Pancreas (tissue), 10 donors: ENCODE results near the gene EVA1B. TPM values are rescaled to one million over a fixed set of nuclear protein-coding genes. Genes with fewer than 3 reads are reported as not detected.

Experiments used
- ATAC-seq, 4 donors: fragments of 200-7000 bp; cut with Tn5 transposase; one replicate each; pipeline versions ENCODE4 v1.8.0 to v1.9.1; 2020; ENCODE audit warnings: mild to moderate bottlenecking in 4 of 4, moderate library complexity in 4 of 4
- DNase-seq, 6 donors: peaks; one replicate each; pipeline ENCODE4 v3.0.0-alpha.2; 2020
- FAIRE-seq: peaks from 2 replicates; lab custom pipeline; 2012; peaks lifted over from hg19 to GRCh38; lab: Jason Lieb, UNC
- H3K27ac ChIP-seq, 4 donors: fragments of 200-600 bp; sonication (generic); 1 replicate in 3 of 4; 2 replicates in 1 of 4; pipeline versions ENCODE4 v1.5.0 to v1.8.0; 2020
- H3K27me3 ChIP-seq, 4 donors: fragments of 200-600 bp; one replicate each; pipeline ENCODE4 v1.8.0; 2021
- H3K36me3 ChIP-seq, 3 donors: fragments of 200-600 bp; sonication (generic) in 1 of 3; one replicate each; pipeline versions ENCODE4 v1.5.0 to v1.8.0; 2020 to 2021
- H3K4me1 ChIP-seq, 3 donors: fragments of 200-600 bp; one replicate each; pipeline ENCODE4 v1.8.0; 2021
- H3K4me3 ChIP-seq, 4 donors: fragments of 200-600 bp; sonication (generic) in 2 of 4; one replicate each; pipeline versions ENCODE4 v1.5.0 to v1.8.0; 2020 to 2021
- H3K9me3 ChIP-seq, 4 donors: fragments of 200-600 bp; one replicate each; pipeline ENCODE4 v1.8.0; 2021
- WGBS, 2 donors: extraction: QIAGEN DNeasy Blood & Tissue Kit; methylation state at CpG; one replicate each; pipeline ENCODE4 v1.1.7; 2013; 5-methylcytosine and 5-hydroxymethylcytosine counted together
- intact Hi-C, 3 donors: fragments of 100-400 bp; cut with DNase I; formaldehyde crosslinking; loops; one replicate each; pipeline versions ENCODE4 v1.11.1 to v1.14.2; 2022
- polyA plus RNA-seq, 2 donors: library from polyadenylated mRNA; stranded (reverse); fragments of 200-250 nt; gene quantifications; one replicate each; pipeline ENCODE4 v1.2.3, GENCODE V29; 2013
- total RNA-seq, 6 donors: library from RNA; stranded (reverse); fragmentation: NEBNext Ultra II Directional in 4 of 6; extraction: Animal tissue kit (Norgen Biotek cat#: 25700) in 4 of 6; gene quantifications; one replicate each; pipeline versions ENCODE4 v1.2.1 to v1.2.4, GENCODE V29; 2021 to 2023
- TF ChIP-seq, protein P1 (sequence below), 4 donors: fragments of 200-600 bp; sonication (generic) in 3 of 4; IDR thresholded peaks; one replicate each; pipeline versions ENCODE4 v1.5.0 to v1.8.0; 2021; ENCODE audit warnings: antibody characterized with exemption in 4 of 4
- donor health status: healthy with polysubstance abuse.
- donor health status: DM: no; HTN: no; CAD: no; lungs with moderate emphysema.
- donor health status: DM: no; HTN: no; CAD: no.
- donor health status: control.
- donor health status: control.
- donor health status: Bipolar disorder and iron deficiency.
- donor health status: DM: yes; HTN: yes; CAD: no.
- donor health status: DM: no; HTN: no; CAD: no.
- donor health status: DM: no; HTN: no; CAD: no.
- donor health status: DM: yes; HTN: yes; CAD: no.

EVA1B gene
- total and polyA plus RNA-seq, 8 donors: 3.3 to 14.0 (median 6.6) TPM

DNA sequence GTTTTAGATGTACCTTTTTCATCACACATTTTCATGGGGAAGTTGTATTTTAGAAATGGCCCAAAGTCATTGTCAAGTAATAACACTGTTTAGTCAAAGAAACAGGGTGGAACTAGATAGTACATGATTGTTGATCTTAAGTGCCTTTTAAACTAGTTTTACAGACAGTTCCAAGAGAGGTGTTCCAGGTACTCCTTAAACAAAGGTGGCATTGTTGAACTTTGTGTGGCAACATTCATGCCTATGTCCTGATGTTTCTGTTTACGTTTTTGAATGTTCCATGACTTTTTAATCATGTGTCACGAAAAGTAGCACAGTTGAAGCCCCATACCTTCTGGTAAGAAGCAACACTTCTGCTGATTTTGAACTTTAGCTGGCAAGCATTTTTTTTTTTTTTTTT is 26.4 kb downstream of the EVA1B start:
- H3K27me3 ChIP-seq: no peaks in the 10 kb centered on the region
- 58 to 69% methylated on average over 2 of the region's 2 CpGs for WGBS, 2 donors
- FAIRE-seq: peak; percentile 23
- H3K27ac ChIP-seq: peak overlapping the region in 2 of 4 donors; percentile 30 to 74
- H3K4me1 ChIP-seq: peaks cover 0 to 4% (median 0%) of the 10 kb centered on the region in 3 donors
- no peak for DNase-seq
- ATAC-seq: peak in 1 of 4 donors; percentile 42
- peaks cover 0 to 56% (median 16%) of the 10 kb centered on the region in 3 donors for H3K36me3 ChIP-seq
- intact Hi-C loops: no loop called here
- TF ChIP-seq, protein P1, sequence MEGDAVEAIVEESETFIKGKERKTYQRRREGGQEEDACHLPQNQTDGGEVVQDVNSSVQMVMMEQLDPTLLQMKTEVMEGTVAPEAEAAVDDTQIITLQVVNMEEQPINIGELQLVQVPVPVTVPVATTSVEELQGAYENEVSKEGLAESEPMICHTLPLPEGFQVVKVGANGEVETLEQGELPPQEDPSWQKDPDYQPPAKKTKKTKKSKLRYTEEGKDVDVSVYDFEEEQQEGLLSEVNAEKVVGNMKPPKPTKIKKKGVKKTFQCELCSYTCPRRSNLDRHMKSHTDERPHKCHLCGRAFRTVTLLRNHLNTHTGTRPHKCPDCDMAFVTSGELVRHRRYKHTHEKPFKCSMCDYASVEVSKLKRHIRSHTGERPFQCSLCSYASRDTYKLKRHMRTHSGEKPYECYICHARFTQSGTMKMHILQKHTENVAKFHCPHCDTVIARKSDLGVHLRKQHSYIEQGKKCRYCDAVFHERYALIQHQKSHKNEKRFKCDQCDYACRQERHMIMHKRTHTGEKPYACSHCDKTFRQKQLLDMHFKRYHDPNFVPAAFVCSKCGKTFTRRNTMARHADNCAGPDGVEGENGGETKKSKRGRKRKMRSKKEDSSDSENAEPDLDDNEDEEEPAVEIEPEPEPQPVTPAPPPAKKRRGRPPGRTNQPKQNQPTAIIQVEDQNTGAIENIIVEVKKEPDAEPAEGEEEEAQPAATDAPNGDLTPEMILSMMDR (IDR thresholded peaks at IDR 0.05): no peak
- no peak overlapping the region for H3K4me3 ChIP-seq
- no peaks in the 10 kb centered on the region for H3K9me3 ChIP-seq

DNA sequence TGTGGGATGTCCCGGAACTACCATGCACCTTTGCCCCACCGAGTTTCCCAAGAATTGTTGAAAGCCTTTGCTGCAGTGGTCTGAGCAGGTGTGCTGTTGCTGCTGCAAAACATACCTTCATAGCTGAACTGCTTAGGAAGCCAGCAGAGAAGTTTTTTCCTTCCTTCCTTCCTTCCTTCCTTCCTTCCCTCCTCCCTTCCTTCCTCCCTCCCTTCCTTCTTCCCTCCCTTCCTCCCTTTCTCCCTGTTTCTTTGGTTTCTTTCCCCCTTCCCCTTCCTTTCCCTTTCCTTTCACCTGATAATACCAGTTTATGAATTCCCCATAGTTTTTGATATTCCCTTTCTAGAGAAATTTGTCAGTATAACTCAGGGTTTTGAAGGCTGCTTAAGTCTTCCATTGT is 28.1 kb downstream of the EVA1B start:
- ATAC-seq: no peak
- no peak overlapping the region for H3K27ac ChIP-seq
- WGBS, 2 donors: 93 to 100% methylated on average over 2 of the region's 2 CpGs
- FAIRE-seq: no peak
- H3K4me1 ChIP-seq: peaks cover 0 to 2% (median 0%) of the 10 kb centered on the region in 3 donors
- H3K9me3 ChIP-seq: no peaks in the 10 kb centered on the region
- TF ChIP-seq, protein P1 (IDR thresholded peaks at IDR 0.05): no peak
- H3K4me3 ChIP-seq: no peak overlapping the region
- H3K36me3 ChIP-seq: peaks cover 0 to 54% (median 21%) of the 10 kb centered on the region in 3 donors
- intact Hi-C loops: no loop called here
- no peak for DNase-seq
- H3K27me3 ChIP-seq: no peaks in the 10 kb centered on the region

DNA sequence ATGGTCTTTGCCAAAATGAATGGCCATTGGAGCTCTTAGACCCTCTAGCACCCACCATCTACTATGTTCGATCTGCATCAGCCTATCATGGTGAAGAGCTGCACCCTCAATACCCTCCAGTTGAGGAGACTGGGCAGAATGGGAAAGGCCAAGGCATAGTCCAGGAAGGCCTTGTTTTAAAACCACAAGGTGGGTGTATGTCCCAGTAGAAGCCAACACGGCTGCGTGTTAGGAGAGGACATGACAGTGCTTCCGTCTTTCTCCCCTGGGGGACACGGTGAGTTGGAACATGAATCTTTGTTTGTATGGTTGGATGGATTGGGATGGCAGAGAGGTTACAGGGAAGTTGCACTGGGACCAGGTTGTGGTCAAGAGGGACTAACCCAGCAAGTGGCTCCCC is 35.9 kb downstream of the EVA1B start:
- TF ChIP-seq, protein P1 (IDR thresholded peaks at IDR 0.05): no peak
- no peak overlapping the region for H3K27ac ChIP-seq
- no peaks in the 10 kb centered on the region for H3K27me3 ChIP-seq
- intact Hi-C loops: loop anchor here in 2 of 3 donors (5.0 to 10.0 kb wide), 2 partner anchors 190 to 193 kb away; no protein-coding TSS in a partner anchor
- FAIRE-seq (no peak), DNase-seq (no peak), ATAC-seq (no peak)
- H3K36me3 ChIP-seq: peaks cover 0 to 65% (median 50%) of the 10 kb centered on the region in 3 donors
- H3K4me3 ChIP-seq: no peak overlapping the region
- WGBS, 2 donors: 88 to 94% methylated on average over 5 of the region's 5 CpGs
- H3K9me3 ChIP-seq: no peaks in the 10 kb centered on the region
- H3K4me1 ChIP-seq: no peaks in the 10 kb centered on the region

DNA sequence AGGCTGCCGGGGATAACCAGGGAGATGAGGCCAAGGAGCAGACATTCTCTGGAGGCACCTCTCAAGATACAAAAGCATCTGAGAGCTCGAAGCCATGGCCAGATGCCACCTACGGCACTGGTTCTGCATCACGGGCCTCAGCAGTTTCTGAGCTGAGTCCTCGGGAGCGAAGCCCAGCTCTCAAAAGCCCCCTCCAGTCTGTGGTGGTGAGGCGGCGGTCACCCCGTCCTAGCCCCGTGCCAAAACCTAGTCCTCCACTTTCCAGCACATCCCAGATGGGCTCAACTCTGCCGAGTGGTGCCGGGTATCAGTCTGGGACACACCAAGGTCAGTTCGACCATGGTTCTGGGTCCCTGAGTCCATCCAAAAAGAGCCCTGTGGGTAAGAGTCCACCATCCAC is 36.6 kb downstream of the EVA1B start:
- intact Hi-C loops: loop anchor here in 2 of 3 donors (5.0 to 10.0 kb wide), 2 partner anchors 190 to 192 kb away; no protein-coding TSS in a partner anchor
- DNase-seq (no peak), FAIRE-seq (no peak), ATAC-seq (no peak)
- H3K4me3 ChIP-seq: no peak overlapping the region
- H3K27ac ChIP-seq: no peak overlapping the region
- H3K27me3 ChIP-seq: no peaks in the 10 kb centered on the region
- H3K36me3 ChIP-seq: peaks cover 0 to 61% (median 45%) of the 10 kb centered on the region in 3 donors
- H3K4me1 ChIP-seq: no peaks in the 10 kb centered on the region
- H3K9me3 ChIP-seq: no peaks in the 10 kb centered on the region
- whole genome bisulfite sequencing, 2 donors: 89 to 92% methylated on average over 13 of the region's 13 CpGs
- TF ChIP-seq, protein P1 (IDR thresholded peaks at IDR 0.05): no peak

DNA sequence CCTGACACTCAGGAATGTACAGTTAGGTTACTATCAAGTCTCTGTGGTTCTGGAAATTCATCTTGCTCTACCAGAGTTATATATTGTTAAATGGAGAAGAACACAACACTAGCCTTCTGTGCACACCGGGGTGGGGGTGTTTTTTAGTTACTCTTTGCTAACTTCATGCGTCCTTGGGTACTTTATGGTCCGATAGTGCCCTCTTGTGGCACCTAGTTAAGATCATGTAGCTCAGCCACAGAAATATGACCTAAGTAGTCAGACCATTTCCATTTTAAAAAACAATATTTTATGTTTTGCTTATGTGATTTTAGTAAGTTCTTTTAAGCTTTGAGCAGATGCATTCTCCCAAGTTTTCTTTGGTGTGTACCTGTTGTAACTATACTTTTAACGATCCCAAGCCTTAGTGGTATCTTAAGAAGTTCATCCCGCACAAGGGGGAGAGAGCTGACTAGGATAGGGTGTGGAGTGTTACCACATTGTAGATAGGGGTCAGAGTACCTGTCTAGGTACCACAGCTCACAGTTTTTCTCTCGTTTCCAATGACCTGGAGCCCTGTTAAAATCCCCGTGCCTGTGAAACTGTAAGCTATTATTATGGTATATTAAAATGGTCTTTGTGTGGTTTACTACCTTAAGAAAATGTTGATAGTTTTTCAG is 37.9 kb downstream of the EVA1B start:
- FAIRE-seq (peak; percentile 78), ATAC-seq (peak; percentile 87 to 95 (median 92)), DNase-seq (peak in 3 of 6 donors; percentile 60 to 68 (median 62))
- no peaks in the 10 kb centered on the region for H3K9me3 ChIP-seq
- 40 to 42% methylated on average over 7 of the region's 7 CpGs for WGBS, 2 donors
- no peaks in the 10 kb centered on the region for H3K27me3 ChIP-seq
- TF ChIP-seq, protein P1 (IDR thresholded peaks at IDR 0.05): peak; percentile 44 to 64 (median 56)
- peaks cover 0 to 51% (median 34%) of the 10 kb centered on the region in 3 donors for H3K36me3 ChIP-seq
- H3K4me3 ChIP-seq: no peak overlapping the region
- H3K27ac ChIP-seq: peak overlapping the region in 1 of 4 donors; percentile 25
- intact Hi-C loops: loop anchor here in 2 of 3 donors (5.0 to 10.0 kb wide), 2 partner anchors 188 to 191 kb away; no protein-coding TSS in a partner anchor
- H3K4me1 ChIP-seq: no peaks in the 10 kb centered on the region
